Type B pancreatic cell (in vitro differentiated cells): Measurements from ENCODE around the gene RAD51B. TPM values are rescaled to one million over a fixed set of nuclear protein-coding genes. Genes with fewer than 3 reads are reported as not detected.

Experiments
- DNase-seq: peaks from one replicate; pipeline ENCODE4 v3.0.0; 2021; ENCODE audit warnings: mixed read lengths; ENCODE audit not compliant: unreplicated experiment; ENCODE audit errors: extremely low spot score
- H3K27ac Mint-ChIP-seq: 2 replicates; pipeline ENCODE4 v1.8.0; 2021; ENCODE audit warnings: mild to moderate bottlenecking, mixed read lengths
- H3K27me3 Mint-ChIP-seq: 2 replicates; pipeline ENCODE4 v1.8.0; 2021; ENCODE audit warnings: mixed read lengths
- H3K36me3 Mint-ChIP-seq: 2 replicates; pipeline ENCODE4 v1.8.0; 2021; ENCODE audit warnings: mixed read lengths
- H3K4me1 Mint-ChIP-seq: one replicate; pipeline ENCODE4 v1.8.0; 2021; ENCODE audit warnings: mixed read lengths; ENCODE audit not compliant: unreplicated experiment
- H3K4me3 Mint-ChIP-seq: 2 replicates; pipeline ENCODE4 v1.8.0; 2021; ENCODE audit warnings: mild to moderate bottlenecking, mixed read lengths
- H3K9me3 Mint-ChIP-seq: 2 replicates; pipeline ENCODE4 v1.8.0; 2021; ENCODE audit warnings: mixed read lengths
- CTCF ChIP-seq: fragments of 200-600 bp; sonication (generic); conservative IDR thresholded peaks from 2 replicates; pipeline ENCODE4 v1.5.0; 2021; ENCODE audit warnings: antibody characterized with exemption, mild to moderate bottlenecking
- total RNA-seq: library from RNA; stranded (reverse); gene quantifications from 2 replicates; pipeline ENCODE4 v1.2.1, GENCODE V29; 2021; ENCODE audit warnings: low replicate concordance

Gene RAD51B
- total RNA-seq, 1 donor from 2014 or later, result 27.3 TPM

- no peak for DNase-seq
- Mint-ChIP-seq H3K27me3 (no peaks in the 10 kb centered on the region), H3K4me1 (peaks cover 18% of the 10 kb centered on the region), H3K4me3 (no peak overlapping the region), H3K27ac (no peak overlapping the region), H3K9me3 (no peaks in the 10 kb centered on the region), H3K36me3 (peaks cover 4% of the 10 kb centered on the region)
- no peak for TF ChIP-seq CTCF
Measured at GRCh38 chr14:67994531-67994930, 175.0 kb downstream of the RAD51B start.

GRCh38 chr14:67996235-67996634, 176.7 kb downstream of the RAD51B start:
- DNase-seq, result no peak
- TF ChIP-seq CTCF, result no peak
- H3K9me3 Mint-ChIP-seq, result no peaks in the 10 kb centered on the region
- H3K4me3 Mint-ChIP-seq, result no peak overlapping the region
- H3K4me1 Mint-ChIP-seq, result peaks cover 21% of the 10 kb centered on the region
- H3K27me3 Mint-ChIP-seq, result no peaks in the 10 kb centered on the region
- peaks cover 4% of the 10 kb centered on the region for H3K36me3 Mint-ChIP-seq
- H3K27ac Mint-ChIP-seq, result no peak overlapping the region

GRCh38 chr14:67998834-67999233, 179.3 kb downstream of the RAD51B start:
- Mint-ChIP-seq H3K9me3 (peaks cover 8% of the 10 kb centered on the region), H3K4me3 (no peak overlapping the region), H3K27me3 (no peaks in the 10 kb centered on the region), H3K36me3 (peaks cover 10% of the 10 kb centered on the region), H3K27ac (no peak overlapping the region), H3K4me1 (peaks cover 19% of the 10 kb centered on the region)
- no peak for TF ChIP-seq CTCF
- DNase-seq, result no peak

GRCh38 chr14:67999290-67999689, 179.7 kb downstream of the RAD51B start:
- Mint-ChIP-seq H3K36me3 (peaks cover 10% of the 10 kb centered on the region), H3K27ac (no peak overlapping the region), H3K9me3 (peaks cover 8% of the 10 kb centered on the region), H3K4me1 (peaks cover 19% of the 10 kb centered on the region), H3K4me3 (no peak overlapping the region), H3K27me3 (no peaks in the 10 kb centered on the region)
- DNase-seq, result no peak
- TF ChIP-seq CTCF, result no peak

GRCh38 chr14:67999705-68000384, 180.3 kb downstream of the RAD51B start:
- H3K27ac Mint-ChIP-seq, result no peak overlapping the region
- peaks cover 8% of the 10 kb centered on the region for H3K9me3 Mint-ChIP-seq
- peaks cover 19% of the 10 kb centered on the region for H3K4me1 Mint-ChIP-seq
- H3K36me3 Mint-ChIP-seq, result peaks cover 10% of the 10 kb centered on the region
- no peak for DNase-seq
- no peaks in the 10 kb centered on the region for H3K27me3 Mint-ChIP-seq
- no peak for TF ChIP-seq CTCF
- H3K4me3 Mint-ChIP-seq, result no peak overlapping the region

GRCh38 chr14:68000511-68000910, 180.9 kb downstream of the RAD51B start:
- Mint-ChIP-seq H3K27me3 (no peaks in the 10 kb centered on the region), H3K4me1 (peaks cover 19% of the 10 kb centered on the region), H3K36me3 (peaks cover 10% of the 10 kb centered on the region), H3K9me3 (peaks cover 8% of the 10 kb centered on the region), H3K4me3 (no peak overlapping the region), H3K27ac (no peak overlapping the region)
- DNase-seq, result no peak
- no peak for TF ChIP-seq CTCF
